OCI-LY7 (cell line): ENCODE results near the gene TIMM50.

ENCODE experiments used
- EZH2phosphoT487 ChIP-seq: fragments of 200-600 bp; sonication (generic); IDR thresholded peaks from 2 replicates; pipeline ENCODE4 v1.6.1; 2018; ENCODE audit warnings: low read depth, borderline replicate concordance, mild to moderate bottlenecking, mixed run types, antibody characterized with exemption, low read length, moderate library complexity, mixed read lengths
- TF ChIP-seq, protein P1 (sequence below): fragments of 200-600 bp; sonication (generic); conservative IDR thresholded peaks from 2 replicates; pipeline ENCODE4 v1.5.1; 2014; ENCODE audit warnings: mild to moderate bottlenecking, antibody characterized with exemption, low read length, moderate library complexity, mixed read lengths

GRCh38 chr19:39479916-39480315 lies 722 bp upstream of the TIMM50 start:
- TF ChIP-seq, protein P1, sequence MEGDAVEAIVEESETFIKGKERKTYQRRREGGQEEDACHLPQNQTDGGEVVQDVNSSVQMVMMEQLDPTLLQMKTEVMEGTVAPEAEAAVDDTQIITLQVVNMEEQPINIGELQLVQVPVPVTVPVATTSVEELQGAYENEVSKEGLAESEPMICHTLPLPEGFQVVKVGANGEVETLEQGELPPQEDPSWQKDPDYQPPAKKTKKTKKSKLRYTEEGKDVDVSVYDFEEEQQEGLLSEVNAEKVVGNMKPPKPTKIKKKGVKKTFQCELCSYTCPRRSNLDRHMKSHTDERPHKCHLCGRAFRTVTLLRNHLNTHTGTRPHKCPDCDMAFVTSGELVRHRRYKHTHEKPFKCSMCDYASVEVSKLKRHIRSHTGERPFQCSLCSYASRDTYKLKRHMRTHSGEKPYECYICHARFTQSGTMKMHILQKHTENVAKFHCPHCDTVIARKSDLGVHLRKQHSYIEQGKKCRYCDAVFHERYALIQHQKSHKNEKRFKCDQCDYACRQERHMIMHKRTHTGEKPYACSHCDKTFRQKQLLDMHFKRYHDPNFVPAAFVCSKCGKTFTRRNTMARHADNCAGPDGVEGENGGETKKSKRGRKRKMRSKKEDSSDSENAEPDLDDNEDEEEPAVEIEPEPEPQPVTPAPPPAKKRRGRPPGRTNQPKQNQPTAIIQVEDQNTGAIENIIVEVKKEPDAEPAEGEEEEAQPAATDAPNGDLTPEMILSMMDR, result no peak
- no peak for TF ChIP-seq EZH2phosphoT487
